ENCODE results near the gene MTHFR.

MTHFR gene

GRCh38 chr1:11780380-11781147 lies 25.2 kb downstream of the MTHFR start:
- no peak for DNase-seq

GRCh38 chr1:11779715-11780379 lies 25.9 kb downstream of the MTHFR start:
- DNase-seq, result no peak

- no peak for DNase-seq
Measured at GRCh38 chr1:11778844-11779623, 26.7 kb downstream of the MTHFR start.

GRCh38 chr1:11778336-11778735 lies 27.4 kb downstream of the MTHFR start:
- no peak for DNase-seq

GRCh38 chr1:11777658-11778322 lies 28.0 kb downstream of the MTHFR start:
- no peak for DNase-seq

- DNase-seq, result no peak
Measured at GRCh38 chr1:11774753-11775152, 31.0 kb downstream of the MTHFR start.

- DNase-seq, result no peak
Measured at GRCh38 chr1:11772458-11772857, 33.3 kb downstream of the MTHFR start.

GRCh38 chr1:11771481-11772043 lies 34.2 kb downstream of the MTHFR start:
- DNase-seq, result no peak

GRCh38 chr1:11770011-11770410 lies 35.8 kb downstream of the MTHFR start:
- DNase-seq, result no peak

GRCh38 chr1:11769274-11769673 lies 36.5 kb downstream of the MTHFR start:
- DNase-seq, result no peak

- DNase-seq, result no peak
Measured at GRCh38 chr1:11768821-11769220, 36.9 kb downstream of the MTHFR start.

GRCh38 chr1:11767922-11768704 lies 37.7 kb downstream of the MTHFR start:
- no peak for DNase-seq

- DNase-seq, result no peak
Measured at GRCh38 chr1:11766429-11766776, 39.4 kb downstream of the MTHFR start.

GRCh38 chr1:11765661-11766428 lies 39.9 kb downstream of the MTHFR start:
- DNase-seq, result no peak

GRCh38 chr1:11764519-11764918 lies 41.2 kb downstream of the MTHFR start:
- DNase-seq, result no peak

GRCh38 chr1:11764115-11764514 lies 41.6 kb downstream of the MTHFR start:
- DNase-seq, result no peak

GRCh38 chr1:11761988-11762406 lies 43.8 kb downstream of the MTHFR start, which contains the start of gene C1orf167:
C1orf167 (plus strand) TSS chr1:11762193; CDS start chr1:11764401, 2,208 bp downstream.
- peak; percentile 31 for DNase-seq

GRCh38 chr1:11761285-11761684 lies 44.5 kb downstream of the MTHFR start:
- no peak for DNase-seq

- no peak for DNase-seq
Measured at GRCh38 chr1:11759791-11760190, 46.0 kb downstream of the MTHFR start.

- no peak for DNase-seq
Measured at GRCh38 chr1:11757047-11757446, 48.7 kb downstream of the MTHFR start.

GRCh38 chr1:11753555-11754208 lies 52.1 kb downstream of the MTHFR start:
- no peak for DNase-seq
